A673 (cell line): Measurements from ENCODE around the gene GALP. TPM values are rescaled to one million over a fixed set of nuclear protein-coding genes. Genes with fewer than 3 reads are reported as not detected.

ENCODE experiments used
- BruUV-seq: library from RNA; stranded (reverse); fragments of 400-500 nt; replicated peaks from 2 replicates; lab custom pipeline; 2021; lab: Mats Ljungman, UMichigan
- CTCF ChIA-PET: fragments of 300-600 bp; sonication (Branson Sonifier 250); formaldehyde crosslinking; loops from one replicate; lab custom pipeline; 2022; ENCODE audit warnings: antibody characterized with exemption; lab: Charles Lee
- POLR2A ChIA-PET: fragments of 300-600 bp; sonication (Branson Sonifier 250); formaldehyde crosslinking; loops from one replicate; lab custom pipeline; 2022; ENCODE audit warnings: antibody characterized with exemption; ENCODE audit not compliant: low non-redundant PET; lab: Charles Lee
- DNase-seq: peaks from one replicate; pipeline ENCODE4 v3.0.0-alpha.2; 2015; ENCODE audit warnings: low spot score
- H3K27ac ChIP-seq: fragments of 200-600 bp; sonication (generic); 2 replicates; pipeline ENCODE4 v1.5.1; 2016; ENCODE audit warnings: mixed run types, low read depth, mild to moderate bottlenecking, mixed read lengths, antibody characterized with exemption, low read length; ENCODE audit not compliant: poor library complexity, severe bottlenecking
- H3K27me3 ChIP-seq: fragments of 200-600 bp; sonication (generic); replicated peaks from 2 replicates; pipeline ENCODE4 v1.6.1; 2017; ENCODE audit warnings: mixed run types, low read depth, mild to moderate bottlenecking, mixed read lengths, antibody characterized with exemption, low read length; ENCODE audit not compliant: insufficient read depth, poor library complexity
- H3K36me3 ChIP-seq: fragments of 200-600 bp; sonication (generic); 2 replicates; pipeline ENCODE4 v1.6.1; 2016; ENCODE audit warnings: mixed run types, mild to moderate bottlenecking, mixed read lengths, antibody characterized with exemption, low read length; ENCODE audit not compliant: insufficient read depth, poor library complexity, severe bottlenecking
- H3K4me1 ChIP-seq: fragments of 200-600 bp; sonication (generic); 2 replicates; pipeline ENCODE4 v1.6.1; 2017; ENCODE audit warnings: mixed run types, mild to moderate bottlenecking, mixed read lengths, antibody characterized with exemption, low read length; ENCODE audit not compliant: insufficient read depth, poor library complexity, severe bottlenecking
- H3K4me3 ChIP-seq: fragments of 200-600 bp; sonication (generic); 2 replicates; pipeline ENCODE4 v1.5.1; 2016; ENCODE audit warnings: low read depth, mixed run types, mild to moderate bottlenecking, mixed read lengths, low read length; ENCODE audit not compliant: poor library complexity, severe bottlenecking
- H3K9me3 ChIP-seq: fragments of 200-600 bp; sonication (generic); 2 replicates; pipeline ENCODE4 v1.6.1; 2016; ENCODE audit warnings: mixed run types, low read depth, mild to moderate bottlenecking, mixed read lengths, antibody characterized with exemption, low read length; ENCODE audit not compliant: poor library complexity, severe bottlenecking
- EZH2 ChIP-seq: fragments of 200-600 bp; sonication (generic); IDR thresholded peaks from 2 replicates; pipeline ENCODE4 v1.6.1; 2017; ENCODE audit warnings: borderline replicate concordance, low read depth, mild to moderate bottlenecking, mixed read lengths, antibody characterized with exemption, low read length; ENCODE audit not compliant: poor library complexity, severe bottlenecking
- intact Hi-C: fragments of 100-400 bp; cut with micrococcal nuclease; formaldehyde crosslinking; loops from one replicate; pipeline ENCODE4 v1.10.0; 2022; ENCODE audit not compliant: unreplicated experiment
- total RNA-seq: library from RNA; stranded (reverse); gene quantifications from 2 replicates; pipeline ENCODE4 v1.2.3, GENCODE V29; 2021
- TF ChIP-seq, protein P1 (sequence below): fragments of 300-800, 200-600 bp; sonication (generic); conservative IDR thresholded peaks from 2 replicates; pipeline ENCODE4 v1.5.1; 2017; ENCODE audit warnings: low read depth, mild to moderate bottlenecking, antibody characterized with exemption, low read length, moderate library complexity, mixed read lengths

GALP gene
- total RNA-seq, 1 experiment from 2014 or later, result not detected

DNA sequence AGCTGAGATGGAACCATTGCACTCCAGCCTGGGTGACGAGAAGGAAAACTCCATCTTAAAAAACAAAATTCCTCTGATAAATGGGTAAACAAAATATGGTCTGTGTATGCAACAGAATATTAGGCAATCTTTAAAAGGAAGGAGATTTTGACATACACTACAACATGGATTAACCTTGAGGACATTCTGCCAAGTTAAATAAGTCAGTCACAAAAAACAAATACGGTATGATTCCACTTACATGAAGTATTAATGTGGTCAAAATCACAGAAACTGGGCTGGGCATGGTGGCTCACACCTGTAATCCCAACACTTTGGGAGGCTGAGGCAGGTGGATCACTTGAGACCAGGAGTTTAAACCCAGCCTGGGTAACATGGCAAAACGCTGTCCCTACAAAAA, 37.7 kb upstream of the GALP start:
- ChIA-PET POLR2A (no interaction called here), CTCF (no interaction called here)
- TF ChIP-seq EZH2, result no peak
- TF ChIP-seq, protein P1, sequence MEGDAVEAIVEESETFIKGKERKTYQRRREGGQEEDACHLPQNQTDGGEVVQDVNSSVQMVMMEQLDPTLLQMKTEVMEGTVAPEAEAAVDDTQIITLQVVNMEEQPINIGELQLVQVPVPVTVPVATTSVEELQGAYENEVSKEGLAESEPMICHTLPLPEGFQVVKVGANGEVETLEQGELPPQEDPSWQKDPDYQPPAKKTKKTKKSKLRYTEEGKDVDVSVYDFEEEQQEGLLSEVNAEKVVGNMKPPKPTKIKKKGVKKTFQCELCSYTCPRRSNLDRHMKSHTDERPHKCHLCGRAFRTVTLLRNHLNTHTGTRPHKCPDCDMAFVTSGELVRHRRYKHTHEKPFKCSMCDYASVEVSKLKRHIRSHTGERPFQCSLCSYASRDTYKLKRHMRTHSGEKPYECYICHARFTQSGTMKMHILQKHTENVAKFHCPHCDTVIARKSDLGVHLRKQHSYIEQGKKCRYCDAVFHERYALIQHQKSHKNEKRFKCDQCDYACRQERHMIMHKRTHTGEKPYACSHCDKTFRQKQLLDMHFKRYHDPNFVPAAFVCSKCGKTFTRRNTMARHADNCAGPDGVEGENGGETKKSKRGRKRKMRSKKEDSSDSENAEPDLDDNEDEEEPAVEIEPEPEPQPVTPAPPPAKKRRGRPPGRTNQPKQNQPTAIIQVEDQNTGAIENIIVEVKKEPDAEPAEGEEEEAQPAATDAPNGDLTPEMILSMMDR, result no peak
- DNase-seq, result no peak
- Histone ChIP-seq H3K36me3 (no peaks in the 10 kb centered on the region), H3K9me3 (no peaks in the 10 kb centered on the region), H3K4me3 (no peak overlapping the region), H3K27ac (no peak overlapping the region), H3K4me1 (peaks cover 18% of the 10 kb centered on the region), H3K27me3 (no peaks in the 10 kb centered on the region)
- BruUV-seq, result no TSS peak
- intact Hi-C loops, result no loop called here

DNA sequence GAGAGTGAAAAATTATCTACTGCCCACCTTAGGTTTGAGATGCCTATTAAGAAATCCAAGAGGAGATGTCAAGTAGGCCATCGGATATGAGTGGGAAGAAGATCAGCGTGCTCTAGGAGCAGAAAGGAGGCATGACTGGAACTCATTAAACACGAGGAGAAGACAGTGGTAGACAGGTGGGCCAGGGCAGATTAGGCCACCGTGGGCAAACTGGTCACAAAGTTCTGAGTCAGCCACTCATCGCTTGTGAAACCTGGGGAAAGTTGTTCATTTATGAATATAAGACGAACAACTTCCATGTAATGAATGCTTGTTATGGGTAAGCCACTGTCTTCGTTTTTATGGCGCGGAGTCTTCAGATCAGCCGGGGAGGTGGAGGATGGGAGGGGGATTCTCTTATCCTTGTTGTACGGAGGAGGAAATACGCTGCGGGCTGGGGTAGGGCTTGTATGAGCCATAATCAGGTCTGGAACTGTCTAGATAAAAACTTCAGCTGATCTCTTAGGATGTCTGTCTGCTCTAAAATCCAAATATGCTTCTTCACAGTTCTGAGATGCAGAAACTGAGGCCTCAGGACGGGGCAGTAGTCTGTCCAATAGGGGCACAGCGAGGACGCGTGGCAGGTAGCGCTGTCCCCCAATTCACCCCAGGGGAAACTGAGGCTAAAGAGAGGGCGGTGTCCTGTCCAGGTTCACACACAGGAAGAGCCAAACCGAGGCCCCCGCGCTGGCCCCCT, 35.8 kb upstream of the GALP start:
- TSS peak; percentile 89 for BruUV-seq

DNA sequence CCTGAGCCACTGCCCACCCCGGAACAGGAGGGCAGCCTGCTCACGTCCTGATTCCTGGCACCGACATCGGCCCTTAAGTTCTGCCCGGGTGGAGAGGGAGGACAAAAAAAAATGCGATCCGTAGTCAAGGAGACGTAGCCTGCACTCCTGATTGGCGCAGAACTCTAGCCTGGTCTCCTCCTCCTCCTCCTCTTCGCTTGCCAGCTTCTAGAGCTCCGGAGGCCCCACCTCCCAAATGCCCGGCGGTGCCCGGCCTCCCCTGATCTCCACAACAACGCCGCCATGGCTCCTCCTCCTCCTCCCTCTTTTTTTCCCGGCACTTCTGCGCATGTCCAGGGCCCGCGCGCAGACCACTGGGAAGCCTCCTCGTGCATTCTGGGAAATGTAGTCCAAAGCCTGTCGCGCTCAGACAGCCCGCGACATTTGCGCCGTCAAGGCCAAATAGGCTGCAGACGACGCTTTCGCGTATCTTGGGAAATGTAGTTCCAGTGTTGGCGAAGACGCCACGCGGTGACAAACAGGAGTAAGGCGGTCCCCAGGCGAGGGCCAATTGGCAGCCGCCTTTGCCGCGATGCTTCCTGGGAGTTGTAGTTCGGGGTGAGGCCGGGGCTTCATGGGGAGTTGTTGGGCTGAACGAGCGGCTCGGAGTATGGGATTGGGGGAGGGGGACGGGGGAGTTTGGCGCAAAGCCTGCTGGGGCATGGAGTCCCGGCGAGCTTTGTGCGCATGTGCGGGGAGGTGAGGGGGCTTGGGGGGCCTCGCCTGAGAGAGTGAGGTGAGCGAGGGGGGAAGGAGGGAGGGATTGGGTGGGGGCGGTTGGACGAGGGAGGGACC, 35.0 kb upstream of the GALP start, which contains the start of gene ZNF444:
Gene ZNF444, plus strand, starts transcription at position 705 of the 834 bp plus-strand sequence. CDS start 5,625 bp downstream, outside the sequence.
- DNase-seq, result peak; percentile 99
- no TSS peak for BruUV-seq
- TF ChIP-seq, protein P1, result no peak
- no peak for TF ChIP-seq EZH2
- ChIA-PET POLR2A (interaction anchor here (0.6 kb wide), 1 partner anchor 20 kb away, joined by 4 read pairs; the partner anchor contains the start of gene ZNF787), CTCF (interaction anchor here (0.7 to 1.2 kb wide), 3 partner anchors 60 to 500 kb away, joined by 3 to 11 read pairs (median 7); no protein-coding TSS in a partner anchor)
- Histone ChIP-seq H3K4me1 (peaks cover 6% of the 10 kb centered on the region), H3K27ac (peak within 1 kb of the TSS; percentile 90), H3K9me3 (no peaks in the 10 kb centered on the region), H3K27me3 (no peaks in the 10 kb centered on the region), H3K36me3 (no peaks in the 10 kb centered on the region), H3K4me3 (peak within 1 kb of the TSS; percentile 53)
- intact Hi-C loops, result loop anchor here (2.0 kb wide), 1 partner anchor 20 kb away; the partner anchor contains the start of gene ZNF787

More for the DNA sequence above, 35.8 kb upstream of the GALP start:
- peaks cover 6% of the 10 kb centered on the region for H3K4me1 ChIP-seq
- intact Hi-C loops, result loop anchor here (2.0 kb wide), 1 partner anchor 19 kb away; the partner anchor contains the start of gene ZNF787
- ChIA-PET POLR2A (no interaction called here), CTCF (interaction anchor here (1.2 kb wide), 1 partner anchor 59 kb away, joined by 7 read pairs; no protein-coding TSS in a partner anchor)
- peak overlapping the region; percentile 90 for H3K27ac ChIP-seq
- no peak for DNase-seq
- no peak for TF ChIP-seq EZH2
- TF ChIP-seq, protein P1, result no peak
- H3K9me3 ChIP-seq, result no peaks in the 10 kb centered on the region
- H3K4me3 ChIP-seq, result peak overlapping the region; percentile 53
- no peaks in the 10 kb centered on the region for H3K36me3 ChIP-seq
- no peaks in the 10 kb centered on the region for H3K27me3 ChIP-seq
